Duodenal mucosa (tissue), 2 donors: Measurements from ENCODE around the gene HAVCR1.
"Not testable (repeated sequence)": the region's sequence is repeated elsewhere in the genome, so short reads cannot be mapped to it uniquely, and the experiment has no call there.

Experiments used
- H3K27ac ChIP-seq: one replicate; pipeline ENCODE4 v1.7.0; 2013; ENCODE audit warnings: low read depth, low read length
- H3K27me3 ChIP-seq, 2 donors: one replicate each; pipeline ENCODE4 v1.7.0; 2013; ENCODE audit warnings: low read length in 2 of 2, control low read depth in 1 of 2; ENCODE audit not compliant: insufficient read depth in 2 of 2, control insufficient read depth in 1 of 2
- H3K36me3 ChIP-seq, 2 donors: one replicate each; pipeline ENCODE4 v1.7.0; 2013; ENCODE audit warnings: low read length in 2 of 2, control low read depth in 1 of 2; ENCODE audit not compliant: insufficient read depth in 2 of 2, control insufficient read depth in 1 of 2
- H3K4me1 ChIP-seq, 2 donors: one replicate each; pipeline ENCODE4 v1.7.0; 2013; ENCODE audit warnings: low read length in 2 of 2, control low read depth in 1 of 2; ENCODE audit not compliant: insufficient read depth in 2 of 2, control insufficient read depth in 1 of 2
- H3K4me3 ChIP-seq, 2 donors: one replicate each; pipeline ENCODE4 v1.7.0; 2013; ENCODE audit warnings: low read length in 2 of 2, low read depth in 1 of 2
- H3K9ac ChIP-seq, 2 donors: one replicate each; pipeline ENCODE4 v1.7.0; 2013; ENCODE audit warnings: low read length in 2 of 2, low read depth in 1 of 2
- H3K9me3 ChIP-seq, 2 donors: one replicate each; pipeline ENCODE4 v1.7.0; 2013; ENCODE audit warnings: low read length in 2 of 2, control low read depth in 1 of 2; ENCODE audit not compliant: control insufficient read depth in 1 of 2

The HAVCR1 gene

GRCh38 chr5:157050050-157050449 is 8.9 kb downstream of the HAVCR1 start:
- H3K4me1 ChIP-seq, result no peaks in the 10 kb centered on the region

GRCh38 chr5:157049605-157050004 is 9.3 kb downstream of the HAVCR1 start:
- H3K27ac ChIP-seq, result no peak overlapping the region
- H3K9ac ChIP-seq, result no peak overlapping the region

More at GRCh38 chr5:157050050-157050449, 8.9 kb downstream of the HAVCR1 start:
- H3K4me3 ChIP-seq, result no peak overlapping the region
- no peak overlapping the region for H3K27ac ChIP-seq
- H3K36me3 ChIP-seq, result no peaks in the 10 kb centered on the region
- H3K27me3 ChIP-seq, result no peaks in the 10 kb centered on the region
- no peak overlapping the region for H3K9ac ChIP-seq
- no peaks in the 10 kb centered on the region for H3K9me3 ChIP-seq

DNA sequence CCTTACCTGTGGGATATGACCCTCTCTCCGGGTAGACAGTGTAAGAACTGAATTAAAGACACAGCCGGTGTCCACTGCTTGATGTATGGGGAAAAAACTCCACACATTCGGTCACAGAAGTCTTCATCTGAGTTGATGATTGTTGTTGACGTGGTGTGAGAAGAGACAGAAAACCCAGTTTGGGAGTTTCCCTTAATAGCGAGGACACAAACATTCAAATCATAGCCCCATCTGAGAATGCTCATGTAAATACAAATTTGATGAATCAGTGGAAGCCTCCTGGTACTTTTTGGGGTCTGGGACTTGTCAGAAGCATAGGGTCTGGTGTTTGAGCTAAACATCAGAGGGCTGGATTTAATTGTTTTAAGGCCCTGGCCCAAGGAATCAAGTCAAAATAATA is 11.0 kb downstream of the HAVCR1 start:
- Histone ChIP-seq H3K4me1 (no peaks in the 10 kb centered on the region), H3K9me3 (no peaks in the 10 kb centered on the region), H3K27me3 (no peaks in the 10 kb centered on the region), H3K27ac (no peak overlapping the region), H3K9ac (no peak overlapping the region), H3K36me3 (no peaks in the 10 kb centered on the region), H3K4me3 (no peak overlapping the region)

More at GRCh38 chr5:157049605-157050004, 9.3 kb downstream of the HAVCR1 start:
- Histone ChIP-seq H3K4me1 (no peaks in the 10 kb centered on the region), H3K9me3 (no peaks in the 10 kb centered on the region), H3K4me3 (no peak overlapping the region), H3K27me3 (no peaks in the 10 kb centered on the region), H3K36me3 (no peaks in the 10 kb centered on the region)

DNA sequence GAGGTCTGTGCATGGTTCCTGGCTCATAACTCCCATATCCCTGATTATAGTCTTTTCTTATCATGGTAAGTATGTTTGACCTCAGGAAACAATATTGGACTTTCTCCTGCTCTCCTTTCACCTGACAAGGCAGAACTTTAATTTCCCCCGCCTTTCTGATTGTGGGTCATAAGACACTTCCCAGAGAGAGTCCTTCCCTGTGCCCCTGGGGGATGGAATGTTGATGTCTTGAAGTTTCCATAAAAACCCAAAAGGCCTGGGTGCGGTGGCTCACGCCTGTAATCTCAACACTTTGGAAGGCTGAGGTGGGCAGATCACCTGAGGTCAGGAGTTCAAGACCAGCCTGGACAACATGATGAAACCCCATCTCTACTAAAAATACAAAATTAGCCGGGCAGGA is 11.9 kb downstream of the HAVCR1 start:
- not testable (repeated sequence) for H3K4me1 ChIP-seq, H3K27ac ChIP-seq, H3K9ac ChIP-seq, H3K4me3 ChIP-seq, H3K9me3 ChIP-seq, H3K27me3 ChIP-seq, H3K36me3 ChIP-seq

DNA sequence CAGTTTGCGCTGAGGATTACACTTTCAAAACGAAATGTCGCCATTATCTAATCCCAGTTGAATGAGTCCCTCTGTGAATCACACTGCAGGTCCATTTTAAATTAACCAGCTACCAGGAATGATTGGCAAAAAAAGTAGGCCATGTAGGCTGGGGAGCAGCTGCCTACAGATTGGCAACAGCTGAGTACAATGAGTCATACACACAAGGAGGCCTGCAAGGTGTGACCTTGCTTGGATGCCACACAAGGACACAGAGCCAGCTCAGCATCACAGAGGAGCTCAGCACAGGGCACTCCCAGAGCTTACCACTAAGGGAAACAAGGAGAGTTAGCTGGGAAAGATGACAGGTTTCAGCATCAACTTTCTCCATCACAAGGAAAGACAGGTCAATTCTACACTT is 12.9 kb downstream of the HAVCR1 start:
- Histone ChIP-seq H3K27me3 (no peaks in the 10 kb centered on the region), H3K9ac (no peak overlapping the region), H3K4me3 (no peak overlapping the region), H3K4me1 (no peaks in the 10 kb centered on the region), H3K9me3 (no peaks in the 10 kb centered on the region), H3K36me3 (no peaks in the 10 kb centered on the region), H3K27ac (no peak overlapping the region)

DNA sequence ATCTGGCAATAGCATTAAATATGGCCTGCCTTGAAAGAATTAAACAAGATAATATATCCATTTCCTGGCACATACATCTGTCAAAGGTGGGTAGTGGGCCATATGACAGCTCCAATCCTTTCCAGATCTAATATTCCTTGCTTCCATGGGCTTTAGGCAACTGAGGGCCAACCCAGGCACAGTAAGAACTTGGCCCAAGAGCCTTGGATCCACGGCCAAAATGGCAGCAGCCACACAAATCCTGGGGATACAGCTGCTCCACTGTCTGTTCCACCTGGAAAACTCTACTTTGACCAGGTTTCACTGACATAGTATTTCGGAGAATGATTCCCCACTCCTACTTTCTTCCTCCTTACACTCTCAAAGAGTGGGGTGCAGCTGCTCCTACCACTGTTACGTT is 13.3 kb downstream of the HAVCR1 start:
- Histone ChIP-seq H3K9me3 (no peaks in the 10 kb centered on the region), H3K4me1 (no peaks in the 10 kb centered on the region), H3K36me3 (no peaks in the 10 kb centered on the region), H3K27ac (no peak overlapping the region), H3K4me3 (no peak overlapping the region), H3K9ac (no peak overlapping the region), H3K27me3 (no peaks in the 10 kb centered on the region)

- H3K4me3 ChIP-seq, result no peak overlapping the region
Measured at GRCh38 chr5:157038568-157039187, 20.2 kb downstream of the HAVCR1 start.

GRCh38 chr5:157034106-157035072 is 24.5 kb downstream of the HAVCR1 start:
- not testable (repeated sequence) for H3K9me3 ChIP-seq, H3K4me1 ChIP-seq, H3K9ac ChIP-seq, H3K4me3 ChIP-seq, H3K36me3 ChIP-seq, H3K27me3 ChIP-seq, H3K27ac ChIP-seq

More at GRCh38 chr5:157038568-157039187, 20.2 kb downstream of the HAVCR1 start:
- Histone ChIP-seq H3K9me3 (no peaks in the 10 kb centered on the region), H3K27me3 (no peaks in the 10 kb centered on the region), H3K4me1 (no peaks in the 10 kb centered on the region), H3K36me3 (no peaks in the 10 kb centered on the region), H3K27ac (no peak overlapping the region), H3K9ac (no peak overlapping the region)

GRCh38 chr5:157033071-157033583 is 25.8 kb downstream of the HAVCR1 start:
- Histone ChIP-seq H3K4me1 (no peaks in the 10 kb centered on the region), H3K36me3 (no peaks in the 10 kb centered on the region), H3K4me3 (no peak overlapping the region), H3K27ac (no peak overlapping the region), H3K9me3 (no peaks in the 10 kb centered on the region), H3K9ac (no peak overlapping the region), H3K27me3 (no peaks in the 10 kb centered on the region)

DNA sequence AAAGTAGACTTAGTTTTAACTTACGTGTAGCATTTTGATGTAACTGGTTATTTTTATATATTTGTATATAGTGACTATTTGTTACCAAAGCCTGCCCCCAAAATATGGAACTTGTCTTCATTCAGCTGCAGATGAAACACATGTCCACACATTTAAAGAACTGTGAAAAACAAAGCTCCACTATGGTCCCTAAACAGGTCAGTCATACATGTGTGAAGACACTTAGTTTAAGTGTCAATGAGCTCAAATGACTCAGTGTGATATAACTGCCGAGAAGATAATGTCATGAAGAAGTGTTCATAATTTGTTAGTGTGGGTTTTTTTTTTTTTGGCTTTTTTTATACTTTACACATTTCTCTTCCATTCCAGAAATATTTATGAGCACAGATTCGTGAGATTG is 28.2 kb downstream of the HAVCR1 start:
- Histone ChIP-seq H3K36me3 (no peaks in the 10 kb centered on the region), H3K9ac (no peak overlapping the region), H3K4me3 (no peak overlapping the region), H3K27me3 (no peaks in the 10 kb centered on the region), H3K27ac (no peak overlapping the region), H3K4me1 (no peaks in the 10 kb centered on the region), H3K9me3 (no peaks in the 10 kb centered on the region)
